ENCODE results near the gene RALGAPB.
"Not testable (repeated sequence)": the region's sequence is repeated elsewhere in the genome, so short reads cannot be mapped to it uniquely, and the experiment has no call there.

The RALGAPB gene

DNA sequence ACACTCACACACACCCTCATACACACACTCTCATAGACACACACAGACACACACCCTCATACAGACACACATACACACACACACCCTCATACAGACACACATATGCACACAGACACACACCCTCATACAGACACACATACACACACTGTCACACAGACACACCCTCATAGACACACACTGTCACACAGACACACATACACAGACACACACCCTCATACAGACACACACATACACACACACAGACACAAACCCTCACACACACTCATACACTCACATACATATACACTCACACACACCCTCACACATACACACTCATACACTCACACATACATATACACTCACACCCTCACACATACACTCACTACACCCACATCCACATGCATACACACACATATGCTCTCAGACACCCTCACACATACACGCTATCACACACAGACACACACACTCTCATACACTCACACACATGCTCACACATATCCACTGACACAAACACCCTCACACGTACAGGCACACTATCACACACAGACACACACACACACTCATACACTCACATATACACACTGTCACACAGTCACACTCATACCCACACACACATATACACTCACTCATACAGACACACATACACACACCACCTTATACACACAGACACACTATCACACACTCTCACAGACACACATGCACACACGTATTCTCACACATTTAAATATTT, 117.5 kb downstream of the RALGAPB start:
- no peak for DNase-seq

DNA sequence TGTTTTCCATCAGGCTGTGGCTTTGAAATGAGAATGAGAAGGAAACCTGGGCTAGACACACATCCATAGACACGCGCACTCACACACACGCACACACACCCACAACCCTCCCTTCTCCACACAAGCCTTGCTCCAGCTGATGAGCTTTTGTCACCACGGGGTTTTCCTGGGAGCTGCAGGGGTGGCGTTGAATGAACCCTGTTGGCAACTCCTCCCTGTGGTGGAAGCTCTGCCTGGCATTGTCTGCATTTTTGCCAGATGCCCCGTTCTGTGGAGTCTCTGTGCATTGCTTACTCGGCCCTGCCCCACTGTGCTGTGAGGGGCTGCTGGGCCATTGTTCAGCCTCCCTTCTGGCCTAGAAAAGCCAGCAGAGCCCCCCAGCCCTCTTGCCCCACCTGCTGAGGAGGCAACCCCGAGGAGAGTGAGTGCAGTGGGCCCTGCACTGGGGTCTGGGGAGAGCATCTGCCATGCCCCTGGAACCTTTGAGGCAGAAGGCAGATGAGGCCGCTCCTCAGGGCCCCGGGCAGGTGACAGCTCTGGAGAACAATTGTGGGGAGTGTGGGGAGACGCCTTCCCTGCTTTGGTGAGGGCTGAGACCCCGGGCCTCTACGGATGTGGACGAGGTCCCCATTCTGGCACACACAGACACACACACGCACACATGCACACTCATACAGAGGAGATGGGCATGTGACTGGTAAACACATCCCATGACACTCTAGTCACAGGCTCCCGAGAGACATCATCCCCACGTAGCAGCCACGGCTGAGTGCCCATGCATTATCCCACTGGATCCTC, 118.2 kb downstream of the RALGAPB start:
- DNase-seq = no peak

DNA sequence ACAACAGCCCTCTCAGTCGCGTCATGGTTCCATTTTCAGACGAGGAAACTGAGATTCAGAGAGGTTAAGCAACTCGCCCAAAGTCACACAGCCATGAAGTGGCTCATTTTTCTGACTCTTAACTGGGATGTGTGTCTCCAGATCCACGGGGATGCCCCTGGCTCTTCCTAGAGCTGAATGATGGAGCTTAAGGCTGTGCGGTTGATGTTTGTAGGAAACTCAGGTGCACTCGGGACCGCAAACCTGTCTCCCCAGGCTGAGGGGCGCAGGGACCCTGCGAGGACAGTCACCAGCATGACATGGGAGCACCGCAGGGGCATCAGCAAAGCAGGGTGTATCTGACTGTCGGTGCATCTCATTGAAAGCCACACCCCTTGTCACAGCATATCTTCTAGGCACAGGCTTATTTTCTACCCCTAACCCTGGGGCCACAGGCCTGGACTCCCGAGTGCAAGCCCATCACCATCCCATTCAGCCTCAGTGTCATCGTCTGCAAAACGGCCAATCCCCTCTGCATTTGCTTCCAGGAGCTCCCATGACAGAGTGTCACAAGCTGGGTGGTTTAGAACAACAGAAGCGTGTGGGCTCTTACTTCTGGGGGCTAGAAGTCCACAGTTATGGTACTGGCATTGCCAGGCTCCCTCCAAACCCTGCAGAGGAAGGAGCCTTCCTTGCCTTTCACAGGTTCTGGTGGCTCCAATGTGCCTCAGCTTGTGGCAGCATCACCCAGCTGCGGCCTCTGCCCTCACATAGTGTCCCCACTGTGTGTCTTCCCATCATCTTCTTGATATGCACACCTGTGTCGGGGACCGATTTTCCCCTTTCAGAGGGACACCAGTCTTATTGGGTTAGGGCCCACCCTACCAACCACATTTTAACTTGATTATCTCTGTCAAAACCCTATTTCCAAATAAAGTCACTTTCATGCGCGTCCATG, 119.1 kb downstream of the RALGAPB start:
- DNase-seq = no peak

DNA sequence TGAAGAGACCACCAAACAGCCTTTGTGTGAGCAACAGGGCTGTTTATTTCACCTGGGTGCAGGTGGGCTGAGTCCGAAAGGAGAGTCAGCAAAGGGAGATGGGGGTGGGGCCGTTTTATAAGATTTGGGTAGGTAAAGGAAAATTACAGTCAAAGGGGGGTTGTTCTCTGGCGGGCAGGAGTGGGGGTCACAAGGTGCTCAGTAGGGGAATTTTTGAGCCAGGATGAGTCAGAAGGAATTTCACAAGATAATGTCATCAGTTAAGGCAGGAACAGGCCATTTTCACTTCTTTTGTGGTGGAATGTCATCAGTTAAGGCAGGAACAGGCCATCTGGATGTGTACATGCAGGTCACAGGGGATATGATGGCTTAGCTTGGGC, 119.8 kb downstream of the RALGAPB start:
- DNase-seq = not testable (repeated sequence)

DNA sequence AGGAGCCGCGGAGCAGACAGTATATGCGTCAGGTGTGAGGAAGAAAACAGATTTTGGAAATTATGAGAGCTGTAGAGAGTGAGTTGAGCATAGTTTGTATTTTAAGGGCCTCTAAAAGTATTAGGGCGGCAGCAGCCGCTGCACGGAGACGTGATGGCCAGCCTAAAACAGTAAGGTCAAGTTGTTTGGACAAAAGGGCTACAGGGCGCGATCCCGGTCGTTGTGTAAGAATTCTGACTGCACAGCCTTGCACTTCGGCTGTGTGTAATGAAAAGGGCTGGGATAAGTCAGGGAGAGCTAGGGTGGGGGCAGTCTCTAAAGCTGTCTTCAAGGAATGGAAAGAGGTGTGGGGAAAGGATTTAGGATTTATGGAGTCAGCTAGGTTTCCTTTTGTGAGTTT, 121.6 kb downstream of the RALGAPB start:
- not testable (repeated sequence) for DNase-seq

DNA sequence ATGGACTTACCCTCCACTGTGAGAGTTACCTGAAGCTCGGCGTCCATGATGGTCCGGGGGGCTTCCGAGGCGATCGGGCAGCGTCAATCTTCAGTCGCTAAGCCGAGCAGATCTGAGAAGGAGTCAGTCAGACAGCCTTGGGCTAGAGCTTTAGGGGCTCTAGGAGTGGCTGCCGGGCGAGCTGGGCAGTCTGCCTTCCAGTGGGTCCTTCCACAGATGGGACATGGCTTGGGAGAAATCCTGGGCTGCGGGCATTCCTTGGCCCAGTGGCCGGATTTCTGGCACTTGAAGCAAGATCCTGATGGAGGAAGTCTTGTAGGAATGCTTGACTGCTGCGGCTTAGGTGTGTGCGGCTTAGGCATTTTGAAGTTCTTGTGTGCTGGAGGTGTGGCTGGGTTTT, 123.2 kb downstream of the RALGAPB start:
- DNase-seq = not testable (repeated sequence)

DNA sequence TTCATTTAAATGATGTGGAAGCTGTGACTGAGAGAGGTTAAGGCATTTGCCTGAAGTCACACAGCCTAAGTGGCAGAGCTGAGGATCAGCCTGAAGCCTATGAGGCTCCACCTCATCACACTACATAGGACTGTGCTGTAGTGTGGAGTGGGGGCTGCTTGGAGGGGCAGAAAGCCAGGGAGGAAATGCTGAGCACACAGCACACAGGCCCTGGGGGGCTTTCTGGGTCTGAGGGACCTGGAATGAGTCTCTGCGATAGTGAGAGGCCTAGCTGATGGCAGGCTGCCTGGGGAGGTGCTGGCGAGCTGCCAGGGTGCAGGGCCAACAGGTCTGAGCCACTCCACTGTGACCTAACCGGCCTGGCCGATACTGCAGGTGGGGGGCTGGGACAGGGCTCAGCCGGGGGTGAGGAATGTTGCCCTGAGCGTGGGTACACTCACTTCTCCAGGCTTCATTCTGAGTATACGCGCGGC, 126.8 kb downstream of the RALGAPB start:
- no peak for DNase-seq

DNA sequence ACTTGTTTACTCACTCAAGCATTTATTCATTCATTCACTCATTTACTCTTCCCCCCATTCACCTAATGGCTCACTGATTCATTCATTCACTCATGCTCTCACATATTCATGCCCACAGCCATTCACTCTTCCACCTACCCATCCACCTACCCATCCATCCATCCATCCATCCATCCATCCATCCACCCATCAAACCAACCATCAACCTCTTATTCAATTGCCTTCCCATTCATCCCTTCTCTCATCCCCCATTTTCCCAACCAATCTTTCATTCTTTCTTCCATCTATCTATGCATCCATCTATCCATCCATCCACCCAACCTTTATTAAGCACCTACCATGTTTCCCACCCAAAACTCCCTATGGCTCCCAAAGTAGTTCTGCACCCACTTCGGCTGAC, 127.4 kb downstream of the RALGAPB start:
- DNase-seq = no peak

DNA sequence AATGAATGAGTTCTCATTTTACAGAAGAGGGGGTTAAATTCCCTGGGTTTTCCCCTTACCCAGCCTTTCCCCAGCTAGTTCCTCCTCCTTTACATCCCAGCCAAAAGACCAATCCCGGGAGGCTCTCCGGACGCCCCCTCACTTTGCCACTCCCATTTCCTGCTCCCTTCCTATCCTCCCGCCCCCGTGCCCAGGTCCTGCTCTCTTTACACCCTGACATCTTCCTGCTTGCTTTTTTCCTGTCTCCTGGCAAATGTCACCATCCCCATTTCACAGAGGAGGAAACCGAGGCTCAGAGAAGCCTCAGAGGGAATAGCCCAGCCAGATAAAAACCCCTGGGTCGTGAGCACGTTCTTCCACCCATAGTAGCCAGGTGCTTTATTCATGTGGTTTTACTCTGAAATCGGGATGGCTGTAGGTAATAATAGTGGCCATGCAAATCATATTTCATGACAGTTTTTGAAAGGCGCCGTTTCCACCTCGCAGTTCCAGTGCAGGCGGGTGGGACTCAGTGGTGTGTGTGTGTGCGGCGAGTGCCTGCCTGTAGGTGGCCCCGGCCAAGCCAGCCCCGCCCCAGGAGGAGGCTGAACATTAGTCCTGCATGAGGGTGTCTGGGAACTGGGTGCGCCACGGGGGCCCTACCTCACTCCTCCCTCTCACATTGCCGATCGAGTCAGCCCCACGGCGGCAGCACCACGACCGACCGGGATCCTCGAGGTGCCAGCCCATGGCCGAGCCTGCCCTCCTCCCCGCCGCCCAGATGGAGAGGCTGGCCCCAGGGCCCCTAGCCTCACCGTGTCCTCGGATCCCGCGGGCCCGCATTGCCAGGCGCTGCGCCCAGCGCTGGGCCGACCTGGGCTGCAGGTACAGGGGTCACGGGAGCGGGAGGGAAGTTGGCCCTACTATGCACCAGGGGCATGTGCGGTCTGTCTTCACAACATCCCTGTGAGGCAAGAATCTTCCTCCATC, 128.9 kb downstream of the RALGAPB start, which contains the start of gene ARHGAP40:
Gene ARHGAP40 (plus strand): TSS at position 594 of the 969 bp plus-strand sequence.
- no peak for DNase-seq

DNA sequence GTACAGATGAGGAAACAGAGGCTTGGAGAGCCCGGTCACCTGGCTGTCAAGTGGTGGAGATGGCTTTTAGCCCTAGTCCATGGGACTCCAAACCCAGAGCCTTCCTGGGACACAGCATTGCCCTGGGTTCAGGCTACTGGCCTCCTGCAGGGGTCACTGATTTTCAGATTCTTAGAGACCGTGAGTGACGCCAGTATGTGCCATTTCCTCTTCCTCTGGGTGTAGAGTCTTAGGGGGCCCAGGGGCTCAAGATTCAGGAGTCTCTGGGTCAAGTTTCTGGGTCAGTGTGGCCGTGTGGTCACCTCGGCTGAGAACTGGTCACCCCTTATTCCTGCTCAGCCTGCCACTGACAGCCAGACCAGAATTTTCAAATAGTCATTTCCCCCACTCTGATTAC, 129.5 kb downstream of the RALGAPB start:
- no peak for DNase-seq

DNA sequence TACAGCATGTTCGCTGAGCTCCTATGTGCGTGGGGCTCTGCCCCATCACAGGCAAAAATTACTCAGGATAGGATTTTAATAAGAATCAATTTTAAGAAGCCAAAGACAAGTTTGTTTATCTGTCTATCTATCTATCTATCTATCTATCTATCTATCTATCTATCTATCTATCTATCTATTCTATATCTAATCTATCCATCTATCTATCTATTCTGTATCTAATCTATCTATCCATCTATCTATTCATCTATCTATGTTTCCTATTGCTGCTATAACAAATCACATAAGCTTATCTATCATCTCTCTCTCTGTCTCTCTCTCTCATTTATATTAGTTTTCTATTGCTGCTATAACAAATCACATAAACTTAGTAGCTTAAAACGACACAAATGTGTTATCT, 130.6 kb downstream of the RALGAPB start:
- DNase-seq = no peak

DNA sequence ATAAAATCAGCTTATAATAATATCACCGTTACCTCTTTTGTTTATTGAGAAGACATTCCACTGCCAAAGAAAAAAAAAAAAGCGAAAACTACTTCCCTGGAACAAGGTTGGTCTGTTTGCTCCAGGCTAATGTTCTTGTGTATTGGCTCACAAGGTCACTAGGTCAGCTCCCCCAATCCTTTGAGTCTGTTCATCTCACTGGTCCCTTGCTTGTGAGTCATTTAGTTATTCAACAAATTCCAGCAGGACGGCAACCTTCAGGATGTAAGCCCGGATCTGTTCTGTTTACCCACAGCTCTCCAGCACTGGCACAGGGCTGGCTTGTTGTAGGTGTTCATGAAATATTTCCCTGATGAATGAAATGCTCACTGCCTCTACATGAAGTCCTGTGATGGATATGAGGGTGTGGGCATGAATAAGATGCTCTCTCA, 132.2 kb downstream of the RALGAPB start:
- DNase-seq = no peak

DNA sequence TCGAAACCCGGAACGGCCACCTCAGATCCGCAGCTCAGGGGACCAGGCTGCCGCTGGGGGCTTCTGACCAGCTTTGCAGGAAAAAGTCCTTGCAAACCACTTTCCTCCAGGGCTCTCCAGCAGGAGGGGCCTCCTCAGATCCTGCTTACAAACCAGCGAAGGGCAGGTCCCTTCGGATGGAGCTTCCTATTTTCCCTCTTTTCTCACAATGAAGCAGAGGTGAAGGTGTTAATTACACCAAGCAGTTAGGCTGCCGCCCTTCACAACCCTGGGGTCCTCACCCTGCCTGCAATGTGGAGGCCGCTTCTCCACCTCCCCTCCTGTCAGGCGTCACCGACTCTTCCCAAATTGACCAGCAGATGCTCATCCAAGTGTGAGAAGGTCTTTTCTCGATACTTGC, 134.7 kb downstream of the RALGAPB start:
- no peak for DNase-seq

DNA sequence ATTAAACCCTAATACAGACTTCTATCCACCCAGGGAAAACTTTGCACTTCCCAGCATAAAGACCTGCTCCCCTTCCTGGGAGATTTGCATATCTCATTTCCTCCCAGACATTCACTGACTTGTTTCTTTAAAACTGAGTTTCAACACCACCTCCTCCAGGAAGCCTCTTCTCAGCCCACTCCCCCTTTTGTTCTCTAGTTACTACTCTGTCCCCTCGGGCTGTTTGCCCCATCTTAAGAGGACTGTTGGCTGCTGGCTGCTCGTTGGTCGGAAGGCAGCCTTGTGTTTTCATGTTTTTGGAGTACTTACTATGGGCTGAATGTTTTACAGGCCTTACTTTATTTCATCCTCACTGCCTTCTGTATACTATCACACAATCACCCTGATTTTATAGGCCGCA, 135.5 kb downstream of the RALGAPB start:
- DNase-seq = no peak

DNA sequence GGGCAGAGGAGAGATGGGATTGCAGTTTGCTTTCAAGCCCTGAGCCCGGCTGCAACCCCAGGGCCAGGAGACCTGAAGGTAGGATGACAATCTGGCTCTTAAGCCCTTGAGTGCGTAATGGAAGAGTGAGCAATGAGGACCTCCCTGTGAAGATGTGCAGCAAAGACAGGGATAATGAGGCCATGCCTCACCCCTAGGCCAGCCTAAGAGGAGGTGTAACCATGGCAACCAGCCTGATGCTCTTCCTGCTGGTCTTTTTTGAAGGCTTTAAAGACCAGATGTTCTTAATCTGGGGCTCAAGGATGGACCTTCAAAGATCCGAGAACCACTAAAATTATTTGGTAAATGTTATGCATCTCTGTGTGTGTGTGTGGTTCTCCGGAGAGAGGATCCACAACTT, 137.2 kb downstream of the RALGAPB start:
- DNase-seq = no peak

DNA sequence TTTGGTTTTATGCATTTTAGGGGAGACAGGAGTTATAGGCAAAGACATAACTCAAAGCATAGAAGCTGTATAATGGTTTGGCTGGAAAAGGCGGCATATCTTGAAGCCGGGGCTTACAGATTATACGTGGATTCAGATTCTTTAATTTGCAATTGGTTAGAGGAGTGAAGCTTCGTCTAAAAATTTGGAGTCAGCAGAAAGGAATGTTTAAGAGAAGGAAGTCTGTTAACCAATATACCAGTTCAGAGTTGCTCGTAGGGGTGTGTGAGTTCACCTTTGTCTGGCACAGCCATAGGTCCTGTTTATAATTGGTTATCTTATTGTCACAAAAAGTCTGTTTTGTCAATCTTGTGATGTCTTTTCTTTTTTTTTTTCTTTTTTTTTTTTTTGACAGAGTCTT, 137.9 kb downstream of the RALGAPB start:
- DNase-seq = no peak

DNA sequence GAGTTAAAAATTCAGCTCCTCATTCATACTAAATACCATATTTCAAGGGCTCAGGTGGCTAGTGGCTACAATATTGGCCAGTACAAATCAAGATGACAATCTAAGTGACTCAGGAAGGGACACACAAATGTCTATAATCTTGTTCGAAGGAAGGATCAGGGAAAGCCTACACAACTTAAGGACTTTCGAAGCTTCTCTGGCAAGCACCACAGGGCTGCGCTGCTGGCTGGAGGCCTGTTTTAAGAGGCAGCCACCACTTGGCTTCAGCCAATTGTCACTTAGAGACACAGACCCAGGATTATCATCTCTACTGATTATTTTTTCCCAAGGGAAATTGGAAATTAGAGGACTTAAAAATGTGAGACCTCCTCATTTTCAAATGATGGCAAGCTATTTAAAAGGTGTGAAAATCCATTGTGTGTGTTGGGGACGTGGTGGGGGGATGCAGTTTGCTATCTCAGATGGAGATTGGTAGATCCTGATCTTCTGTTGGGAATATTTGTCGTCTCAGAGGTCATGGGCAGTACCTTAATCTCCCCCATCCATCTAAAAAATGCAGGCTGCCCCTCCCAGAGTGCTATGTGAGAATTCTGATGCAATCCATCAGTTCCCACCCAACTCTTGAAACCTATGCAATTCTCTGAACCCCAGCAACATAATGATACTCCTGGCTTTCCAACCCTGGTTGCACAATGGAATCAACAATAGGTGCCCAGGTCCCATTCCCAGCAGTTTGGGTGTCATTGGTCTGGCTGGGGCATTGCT, 140.3 kb downstream of the RALGAPB start:
- no peak for DNase-seq

DNA sequence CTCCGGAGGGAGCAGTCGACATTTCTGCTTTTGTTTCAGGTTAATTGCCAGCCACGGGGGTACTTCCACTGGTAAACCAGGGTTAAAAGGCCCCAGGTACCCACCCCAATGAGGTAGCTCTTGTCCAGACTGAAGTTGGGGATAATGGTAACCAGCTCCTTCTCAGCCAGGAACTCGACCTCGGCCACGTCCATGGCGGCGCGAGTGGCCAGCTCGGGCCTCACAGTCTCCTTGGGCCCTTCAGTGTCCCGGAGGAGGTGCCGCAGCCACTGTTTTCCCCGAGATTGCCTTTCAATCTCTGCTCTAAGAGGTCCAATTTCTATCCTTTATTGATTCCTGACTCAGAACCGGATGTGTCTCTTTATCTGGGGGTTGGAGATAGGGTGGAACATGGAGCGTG, 142.6 kb downstream of the RALGAPB start:
- no peak for DNase-seq

DNA sequence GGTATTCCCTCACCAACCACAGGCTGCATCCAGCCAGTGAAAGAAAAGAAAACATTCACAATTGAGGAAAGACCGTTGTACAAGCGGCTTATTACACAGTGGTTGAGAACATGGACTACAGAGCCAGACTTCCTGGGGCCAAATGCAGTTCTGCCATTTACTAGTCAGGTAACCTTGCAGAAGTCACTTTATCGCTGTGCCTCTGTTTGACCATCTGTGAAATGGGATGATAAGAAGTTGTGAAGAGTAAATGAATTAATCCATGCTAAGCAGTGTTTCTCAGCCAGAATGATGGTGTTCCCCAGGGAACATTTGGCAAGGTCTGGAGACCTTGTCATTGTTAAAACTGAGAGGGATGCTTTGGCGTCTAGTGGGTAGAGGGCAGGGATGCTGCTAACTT, 143.8 kb downstream of the RALGAPB start:
- DNase-seq = no peak

DNA sequence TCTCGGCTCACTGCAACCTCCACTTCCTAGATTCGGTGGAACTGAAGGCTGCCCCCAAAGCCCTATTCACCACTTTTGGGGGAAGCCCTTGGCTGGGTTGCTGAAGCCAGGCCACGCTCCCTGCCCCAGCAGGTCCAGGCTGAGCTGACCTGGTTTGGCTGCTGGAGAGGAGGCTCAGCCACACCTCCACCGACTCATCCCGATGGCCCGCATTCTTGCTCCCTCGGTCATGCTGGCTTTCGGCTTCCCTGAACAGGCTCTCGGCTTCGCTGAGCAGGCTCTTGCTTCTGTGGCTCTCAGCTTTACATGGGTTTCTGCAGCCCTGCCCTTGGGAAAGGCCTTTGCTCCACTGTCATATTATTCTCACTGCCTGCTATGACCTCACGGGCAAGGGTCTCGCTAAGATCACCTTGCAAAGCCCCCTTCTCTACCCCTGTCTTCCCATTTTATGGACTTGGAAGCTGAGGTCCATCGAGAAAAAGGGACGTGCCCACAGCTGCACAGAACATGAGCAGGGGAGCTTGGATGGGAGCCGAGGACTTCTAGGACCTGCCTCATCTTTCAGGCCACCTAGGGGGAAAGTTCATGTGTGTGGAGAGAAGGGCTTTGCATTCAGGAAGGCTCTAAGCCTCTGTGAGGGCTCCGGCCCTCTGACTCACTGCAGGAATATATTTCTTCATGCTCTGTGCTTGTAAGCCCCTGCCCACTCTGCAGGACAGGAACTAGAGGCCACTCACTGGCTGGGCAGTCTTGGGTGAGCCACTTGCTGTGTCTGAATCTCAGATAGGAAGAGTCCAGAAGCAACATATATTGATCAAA, 144.6 kb downstream of the RALGAPB start:
- DNase-seq = no peak

Measured in CD4-positive, alpha-beta T cell treated with Interferon alpha-2 for 1 hour (primary cell).